HUDEP-2 (cell line): Measurements from ENCODE around the gene CA9.
A peak's percentile ranks its signal among the peaks of the same experiment; 100 is the strongest.

ENCODE experiments used
- DNase-seq, 76 experiments: peaks; one replicate each; lab custom pipeline; 2025; ENCODE audit not compliant: unreplicated experiment in 76 of 76; lab: John Stamatoyannopoulos, UW

CA9 gene

DNA sequence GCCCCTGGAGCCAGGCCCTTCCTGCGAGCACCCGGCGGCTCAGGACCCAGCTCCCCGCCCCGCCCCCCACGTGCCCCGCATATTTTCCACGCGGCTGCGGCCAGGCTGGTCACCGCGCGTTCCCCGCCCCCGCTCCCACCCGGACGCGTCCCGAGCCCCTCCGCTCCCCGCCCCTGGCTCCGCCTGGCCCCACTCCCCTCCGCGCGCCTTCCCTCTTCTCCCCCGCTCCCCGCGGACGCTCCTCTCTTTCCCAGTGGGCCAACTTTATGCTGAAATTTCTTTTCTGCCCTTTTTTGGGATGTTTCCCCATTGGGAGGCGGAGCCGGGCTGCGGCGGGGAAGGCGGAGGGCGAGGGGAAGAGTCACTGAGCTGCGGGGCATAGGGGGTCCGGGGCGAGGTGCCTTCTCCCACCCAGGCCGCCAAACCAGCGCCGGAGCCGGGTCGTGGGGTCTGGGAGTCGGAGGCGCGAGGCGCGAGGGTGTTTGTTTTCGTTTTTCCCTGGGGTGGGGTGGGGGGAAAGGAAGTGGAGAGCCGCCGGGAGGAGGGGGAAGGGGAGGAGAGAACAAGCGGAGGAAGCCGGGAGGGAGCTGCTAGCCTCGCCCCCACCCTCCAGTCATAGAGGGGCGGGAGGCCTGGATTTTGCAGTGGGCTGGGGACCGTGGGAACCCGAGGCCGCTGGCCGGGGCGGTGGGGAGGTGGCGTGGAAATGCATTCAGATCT is 17.0 kb downstream of the CA9 start:
- peak in 4 of 76 experiments; percentile 1 to 28 (median 9) for DNase-seq

DNA sequence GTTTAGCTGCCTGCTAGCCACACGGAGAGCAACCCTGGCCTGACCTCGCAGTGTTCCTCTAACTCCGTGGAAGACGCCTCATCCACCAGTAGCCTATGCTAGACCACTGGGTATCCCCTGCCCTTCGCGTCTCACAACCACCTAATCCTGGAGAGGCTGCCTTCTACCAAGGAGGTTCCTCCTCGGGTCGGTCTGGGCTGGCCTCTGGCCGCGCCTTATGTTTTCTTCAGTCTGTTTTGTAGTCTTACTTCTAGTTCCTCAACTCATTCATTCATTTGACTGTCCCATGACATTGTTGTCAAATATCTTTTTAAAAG is 17.6 kb downstream of the CA9 start:
- no peak for DNase-seq

DNA sequence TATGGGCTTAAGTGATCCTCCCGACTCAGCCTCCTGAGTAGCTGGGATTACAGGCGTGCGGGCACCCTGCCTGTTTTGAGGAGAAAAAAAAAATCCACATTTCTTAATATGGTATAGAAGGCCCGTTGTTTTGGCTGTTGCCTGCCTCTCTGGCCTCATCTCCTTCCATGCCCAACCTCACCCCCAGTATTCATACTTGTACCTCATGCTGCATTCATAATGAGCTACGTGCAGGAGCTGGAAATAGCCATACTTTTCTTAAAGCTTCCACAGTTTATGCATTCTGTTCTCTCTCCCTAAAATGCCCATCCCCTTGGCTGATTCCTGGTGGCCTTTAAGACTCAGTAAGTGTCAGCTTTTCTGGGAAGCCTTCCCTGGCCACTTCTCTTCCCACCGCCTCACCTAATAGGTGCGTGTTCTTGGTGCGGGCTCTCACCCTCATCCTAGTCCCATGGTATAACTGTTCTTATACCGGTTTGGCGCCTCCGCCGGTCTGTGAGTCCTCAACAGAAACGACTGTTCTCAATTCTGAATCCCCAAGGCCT is 18.1 kb downstream of the CA9 start:
- DNase-seq = no peak

DNA sequence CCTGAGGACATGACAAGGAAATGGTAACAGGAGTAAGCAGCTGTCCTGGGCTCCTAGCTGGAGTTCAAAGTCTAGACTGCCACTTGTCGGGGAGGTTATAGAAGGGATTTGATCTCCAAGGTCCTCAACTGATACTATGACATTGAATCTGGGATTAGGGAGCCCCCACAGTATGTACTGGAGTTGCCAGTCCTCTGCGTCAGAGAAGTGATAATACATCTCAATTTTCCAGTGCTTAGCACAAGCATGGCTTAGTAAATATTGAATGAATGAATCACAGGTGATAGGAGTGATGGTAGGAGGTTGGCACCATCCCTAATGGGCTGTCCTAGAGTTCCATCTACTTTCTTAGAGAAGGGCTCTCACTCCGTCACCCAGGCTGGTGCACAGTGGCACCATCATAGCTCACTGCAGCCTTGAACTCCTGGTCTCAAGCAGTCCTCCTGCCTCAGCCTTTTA is 22.2 kb downstream of the CA9 start:
- no peak for DNase-seq

DNA sequence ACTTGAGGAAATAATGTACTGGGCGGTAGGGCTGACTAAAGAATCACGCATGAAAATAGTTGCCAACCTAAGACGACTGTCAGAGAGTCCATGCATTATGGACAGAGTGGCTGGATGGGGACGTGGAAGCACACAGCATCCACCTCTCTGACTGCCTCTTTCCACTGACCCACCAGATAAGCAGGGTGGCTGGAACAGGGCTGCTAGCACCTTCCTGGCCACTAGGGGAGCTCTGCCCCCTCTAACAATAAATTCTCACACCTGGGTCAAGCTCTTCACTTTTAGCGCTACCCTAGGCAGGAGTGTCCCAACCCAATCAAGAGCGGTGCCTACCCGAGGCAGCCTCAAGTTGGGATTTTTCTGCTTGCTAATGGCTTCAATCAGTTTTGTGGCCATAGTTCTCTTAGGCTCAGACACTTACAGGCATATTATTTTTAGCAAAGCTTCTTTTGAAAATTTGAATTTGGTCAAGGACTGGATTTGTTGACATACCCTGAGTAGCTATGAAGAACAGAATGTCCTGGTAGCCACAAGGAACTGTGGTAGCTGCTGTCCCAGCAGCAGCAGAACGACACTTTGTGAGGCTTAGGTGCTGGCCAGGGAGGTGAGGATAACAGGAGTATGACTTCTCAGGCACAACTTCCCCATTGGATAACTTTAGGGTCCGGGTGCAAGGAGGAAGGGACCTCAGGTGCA is 22.9 kb downstream of the CA9 start:
- DNase-seq = peak in 53 of 76 experiments; percentile 3 to 62 (median 27)

DNA sequence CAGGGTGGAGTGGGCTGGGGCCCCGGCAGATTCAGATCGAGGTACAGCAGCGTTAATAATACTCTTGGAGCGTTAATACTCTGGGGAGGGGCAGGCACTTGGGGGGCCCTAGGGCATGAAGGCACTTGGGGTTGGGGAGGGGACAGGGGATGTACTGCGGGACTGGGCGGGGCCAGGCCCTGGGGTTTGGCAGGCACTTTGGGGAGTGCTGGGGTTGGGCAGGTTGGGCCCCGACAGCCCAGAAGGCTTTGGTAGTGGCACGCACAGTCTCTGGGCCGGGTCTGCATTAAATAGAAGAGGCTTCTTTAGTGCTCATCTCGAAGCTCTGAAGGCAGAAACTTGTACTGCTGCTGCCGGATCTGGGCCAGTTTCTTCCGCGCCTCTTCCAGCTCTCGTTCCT is 23.8 kb downstream of the CA9 start:
- no peak for DNase-seq

DNA sequence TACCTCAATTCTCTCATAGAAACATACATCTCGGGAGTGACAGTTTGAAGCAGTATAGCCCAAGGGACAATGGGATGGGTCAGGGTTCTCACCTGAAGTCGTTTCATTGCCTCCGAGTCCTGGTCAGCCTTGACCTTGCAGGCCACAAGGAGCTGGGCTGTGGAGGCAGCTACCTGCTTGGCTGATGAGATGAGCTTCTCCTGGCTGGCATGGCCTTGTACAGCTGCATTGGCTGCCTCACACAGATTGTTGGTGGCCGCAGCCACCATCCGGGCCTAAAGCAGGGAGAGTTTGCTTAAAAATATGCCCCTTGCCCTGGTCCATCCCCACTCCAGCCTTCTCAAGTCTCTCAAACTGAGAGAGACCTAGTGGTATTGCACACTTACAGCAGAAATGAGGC is 24.5 kb downstream of the CA9 start:
- no peak for DNase-seq

DNA sequence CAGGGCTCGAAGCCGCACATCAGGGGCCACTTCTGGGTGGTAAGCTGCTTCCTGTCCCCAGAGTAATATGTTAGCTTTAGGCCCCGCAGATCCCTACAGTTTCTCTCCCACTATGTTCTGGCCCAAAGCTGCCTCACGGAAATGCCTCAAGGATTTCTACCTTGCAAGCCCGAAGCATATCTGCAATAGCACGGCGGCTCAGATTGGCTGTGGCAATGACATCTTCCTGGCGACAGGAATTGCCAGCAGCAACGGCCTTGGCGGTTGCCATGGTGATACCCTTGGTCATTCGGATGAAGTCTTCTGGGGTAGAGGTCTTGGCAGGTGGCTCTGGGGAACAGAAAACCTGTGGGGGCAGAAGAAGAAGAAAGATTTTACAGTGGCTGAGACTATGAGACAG is 26.3 kb downstream of the CA9 start:
- no peak for DNase-seq

DNA sequence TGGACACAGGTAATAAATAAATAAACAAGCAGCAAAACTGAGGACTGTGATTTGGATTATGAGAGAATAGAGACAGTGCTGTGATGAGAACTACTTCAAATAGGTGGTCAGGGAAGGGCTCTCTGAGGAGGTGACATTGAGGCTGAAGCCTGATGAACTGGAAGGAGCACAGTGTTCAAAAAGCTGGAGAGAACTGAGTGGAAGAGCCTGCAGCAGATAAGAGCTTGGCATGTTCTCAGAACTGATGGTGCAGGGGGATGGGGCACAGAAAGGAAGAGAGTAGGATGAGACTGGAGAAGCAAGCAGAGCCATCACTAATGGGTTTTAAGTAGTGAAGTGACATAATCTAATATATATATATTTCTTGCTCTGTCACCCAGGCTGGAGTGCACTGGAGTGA is 27.2 kb downstream of the CA9 start:
- DNase-seq = no peak

DNA sequence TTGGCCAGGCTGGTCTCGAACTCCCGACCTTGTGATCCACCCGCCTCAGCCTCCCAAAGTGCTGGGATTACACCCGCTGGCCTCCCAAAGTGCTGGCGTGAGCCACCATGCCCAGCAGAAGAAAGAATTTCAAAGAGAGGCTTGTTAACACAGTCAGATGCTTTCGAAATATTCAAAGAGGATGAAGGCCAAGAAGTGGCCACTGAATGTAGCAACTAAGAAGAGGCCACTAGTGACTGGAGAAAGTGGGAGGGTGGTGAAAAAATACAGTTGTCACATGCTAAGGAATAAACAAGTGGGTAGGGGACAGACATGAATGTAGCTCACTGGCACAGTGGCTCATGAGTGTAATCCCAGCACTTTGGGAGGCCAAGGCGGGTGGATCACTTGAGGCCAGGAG is 29.0 kb downstream of the CA9 start:
- no peak for DNase-seq

DNA sequence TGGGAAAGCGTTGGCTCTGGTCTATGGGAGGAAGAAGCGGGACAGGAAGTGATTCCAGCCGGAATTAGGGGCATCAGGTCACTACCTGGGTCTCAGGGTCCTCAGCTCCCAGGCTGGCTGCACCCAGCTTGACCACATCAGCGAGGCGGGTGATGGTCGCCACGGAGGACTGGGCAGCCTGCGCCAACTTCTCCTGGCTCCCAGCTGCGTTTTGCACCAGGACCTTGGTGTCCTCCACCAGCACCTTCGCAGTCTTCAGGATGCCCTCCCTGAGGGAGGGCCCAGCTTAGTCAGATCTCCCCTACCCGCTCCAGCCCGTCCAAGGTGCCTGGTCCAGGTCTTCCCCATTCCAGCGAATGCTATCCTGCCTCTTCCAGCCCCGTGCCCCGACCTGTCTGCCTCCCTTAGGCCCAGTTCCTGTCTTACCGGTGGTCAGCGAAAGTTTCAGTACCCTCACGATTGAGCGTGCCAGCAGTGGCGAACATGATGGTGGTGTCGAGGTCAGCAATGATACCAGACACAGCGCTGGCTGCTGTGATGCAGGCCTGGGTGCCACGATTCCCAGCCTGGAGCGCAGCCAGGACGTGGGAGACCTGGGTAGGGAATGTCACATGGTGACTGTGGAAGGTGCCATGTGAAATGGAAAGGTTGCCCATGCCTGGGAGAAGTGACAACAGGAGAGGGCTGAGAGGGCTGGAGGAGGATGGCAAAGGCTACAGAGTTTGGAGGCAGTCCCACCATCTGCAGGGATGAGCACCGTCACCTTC is 30.4 kb downstream of the CA9 start:
- DNase-seq = no peak

DNA sequence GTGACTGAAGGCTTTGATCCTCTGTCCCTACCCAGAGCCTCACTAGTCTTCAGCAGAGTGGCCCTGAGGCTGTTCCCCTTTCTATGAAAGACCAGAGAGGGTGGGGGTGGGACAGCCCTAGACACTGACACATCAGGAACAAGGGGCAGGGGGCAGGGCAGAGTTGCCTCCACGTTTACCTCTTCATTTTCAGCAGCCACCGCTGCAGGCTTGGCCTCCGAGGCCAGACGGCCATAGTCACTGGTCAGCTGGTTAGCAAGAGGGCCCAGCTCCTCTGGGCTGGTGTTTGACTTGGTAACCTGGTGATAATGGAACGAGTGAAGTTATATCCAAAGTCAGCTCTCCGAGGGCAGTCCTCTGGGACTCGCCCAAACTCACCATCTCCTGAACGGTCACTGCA is 31.6 kb downstream of the CA9 start:
- no peak for DNase-seq

DNA sequence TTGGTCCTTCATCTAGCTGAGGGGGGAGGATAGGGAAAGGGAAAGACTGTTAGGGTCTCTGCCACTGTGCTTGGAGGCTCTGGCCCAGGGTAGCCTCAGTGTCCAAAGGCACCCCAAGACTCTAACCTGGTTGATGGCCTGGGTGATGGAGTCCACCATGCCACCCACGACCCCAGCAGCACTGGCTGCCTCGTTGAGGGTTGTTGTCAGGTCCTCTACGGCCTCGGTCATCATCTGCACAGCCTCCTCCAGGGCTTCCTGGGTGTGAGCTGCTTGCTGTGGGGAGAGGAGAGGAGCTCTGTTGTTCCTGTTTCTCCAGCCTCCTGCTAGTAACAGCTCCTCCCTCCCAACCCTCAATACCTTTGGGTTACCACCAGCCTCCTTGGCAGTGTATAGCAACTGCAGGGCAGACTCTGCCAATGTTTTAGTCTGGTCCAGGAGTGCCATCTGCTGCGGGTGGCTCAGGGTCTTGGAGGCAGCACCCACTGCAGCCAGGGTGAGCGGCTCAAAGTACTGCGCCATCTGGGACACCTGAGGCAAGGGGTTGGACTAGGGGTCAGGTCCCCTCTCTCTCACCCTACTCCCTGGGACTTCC is 32.2 kb downstream of the CA9 start:
- DNase-seq = no peak

DNA sequence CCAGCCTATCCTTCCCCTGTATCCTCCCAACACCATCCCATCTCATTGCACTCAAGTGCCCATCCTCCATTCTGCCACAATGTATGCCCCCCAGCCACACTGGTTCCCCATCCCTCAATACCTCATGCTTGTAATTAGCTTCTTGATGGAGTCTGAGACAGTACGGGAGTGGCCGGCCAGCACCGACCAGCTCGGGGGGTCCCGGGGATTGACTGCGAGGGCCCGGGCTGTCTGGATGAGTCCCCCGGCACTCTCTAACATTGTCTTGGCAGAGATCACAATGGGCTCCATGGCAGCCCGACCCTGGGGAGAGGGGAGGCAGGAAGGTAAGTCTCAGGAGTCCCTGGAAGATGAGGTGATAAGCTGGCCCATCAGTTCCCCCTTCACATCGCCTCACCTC is 33.2 kb downstream of the CA9 start:
- no peak for DNase-seq

DNA sequence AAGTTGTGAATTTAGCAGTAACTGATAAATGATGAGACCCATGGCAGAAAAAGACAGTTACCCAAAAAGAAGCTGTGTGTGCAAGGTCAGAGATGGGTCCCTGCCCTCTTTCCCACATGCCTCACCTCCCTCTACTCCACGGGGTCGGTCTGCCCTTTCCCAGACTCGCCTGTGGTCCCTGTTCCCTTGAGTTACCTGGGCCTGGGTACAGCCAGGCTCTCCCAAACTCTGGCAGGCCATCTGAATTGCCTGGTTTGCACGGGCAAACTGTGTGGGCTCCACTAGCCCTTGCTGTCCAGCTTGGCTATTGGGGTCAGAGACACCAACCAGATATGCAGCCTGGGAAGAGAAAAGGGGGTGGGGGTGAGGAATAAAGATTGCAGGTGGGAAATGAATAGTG is 34.4 kb downstream of the CA9 start:
- DNase-seq = no peak

DNA sequence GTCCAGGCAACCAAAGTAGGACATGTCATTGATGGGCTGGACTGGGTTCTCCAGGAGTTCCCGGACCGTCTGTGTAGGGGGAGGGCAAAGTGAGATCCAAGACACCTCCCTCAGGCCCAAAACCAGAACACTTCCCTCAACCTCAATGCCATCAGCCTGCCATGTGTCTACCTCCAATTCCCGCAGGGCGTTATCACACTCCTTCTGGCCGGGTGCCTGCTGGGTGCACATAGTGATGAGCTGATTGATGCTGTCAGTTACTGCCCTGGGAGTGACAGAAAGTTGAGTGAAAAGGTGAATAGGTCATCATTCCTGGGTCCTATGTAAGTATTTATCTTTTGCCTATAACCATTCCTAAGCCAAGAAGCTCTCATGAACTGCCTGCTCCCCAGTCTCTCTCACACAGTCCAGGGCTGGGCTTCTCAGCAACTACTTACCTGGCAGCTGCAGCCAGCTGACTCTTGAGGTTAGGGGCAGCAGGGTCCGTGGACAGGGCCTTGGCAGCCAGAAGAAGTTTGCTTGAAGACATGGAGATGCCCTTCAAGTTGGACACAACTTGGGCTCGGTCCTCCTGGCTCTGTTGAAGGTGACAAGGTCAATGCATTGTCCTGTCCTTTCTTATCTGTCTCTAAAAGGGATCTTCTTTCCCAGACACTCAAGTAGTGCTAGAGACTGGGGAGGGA is 37.2 kb downstream of the CA9 start:
- no peak for DNase-seq

DNA sequence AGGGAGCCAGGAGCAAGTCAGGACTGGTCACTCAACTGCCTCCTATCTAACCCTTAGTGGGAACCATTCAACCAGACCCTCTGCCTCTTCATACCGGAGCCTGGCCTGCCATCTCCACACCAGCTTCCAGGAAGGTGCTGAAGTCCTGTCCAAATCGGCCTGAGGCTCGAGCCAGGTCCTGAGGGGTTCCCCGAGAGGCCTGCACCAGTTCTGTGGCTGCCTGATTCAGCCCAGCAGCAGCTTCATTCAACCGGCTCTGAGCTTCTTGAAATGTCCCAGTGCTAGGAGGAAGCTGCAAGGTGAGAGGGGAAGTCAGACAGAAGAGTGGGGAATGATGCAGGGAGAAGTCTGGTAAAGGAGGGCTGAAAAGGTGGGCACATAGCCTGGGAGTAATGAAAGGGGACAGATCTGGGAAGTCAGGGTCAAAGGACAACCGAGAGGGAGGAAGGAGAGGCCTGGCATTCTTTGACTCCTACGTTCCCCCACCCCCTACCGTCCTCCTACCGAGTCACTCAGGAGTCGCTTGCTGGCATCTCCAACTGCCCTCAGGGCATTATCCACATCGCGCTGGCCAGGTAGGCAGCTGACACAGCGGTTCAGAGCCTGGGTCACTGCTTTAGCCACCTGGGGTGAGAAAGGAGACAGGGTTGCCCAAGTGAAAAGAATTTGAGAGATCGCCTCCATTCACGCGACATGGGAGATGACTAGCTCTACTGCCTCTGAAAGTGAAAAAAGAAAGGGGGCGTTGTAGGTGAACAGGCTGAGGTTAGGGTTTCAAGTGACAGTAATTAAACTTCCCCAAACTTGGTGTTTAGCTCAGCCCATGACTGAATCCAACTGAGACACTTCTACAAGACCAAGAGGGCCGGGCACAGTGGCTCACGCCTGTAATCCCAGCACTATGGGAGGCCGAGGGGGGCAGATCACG is 38.0 kb downstream of the CA9 start:
- no peak for DNase-seq

DNA sequence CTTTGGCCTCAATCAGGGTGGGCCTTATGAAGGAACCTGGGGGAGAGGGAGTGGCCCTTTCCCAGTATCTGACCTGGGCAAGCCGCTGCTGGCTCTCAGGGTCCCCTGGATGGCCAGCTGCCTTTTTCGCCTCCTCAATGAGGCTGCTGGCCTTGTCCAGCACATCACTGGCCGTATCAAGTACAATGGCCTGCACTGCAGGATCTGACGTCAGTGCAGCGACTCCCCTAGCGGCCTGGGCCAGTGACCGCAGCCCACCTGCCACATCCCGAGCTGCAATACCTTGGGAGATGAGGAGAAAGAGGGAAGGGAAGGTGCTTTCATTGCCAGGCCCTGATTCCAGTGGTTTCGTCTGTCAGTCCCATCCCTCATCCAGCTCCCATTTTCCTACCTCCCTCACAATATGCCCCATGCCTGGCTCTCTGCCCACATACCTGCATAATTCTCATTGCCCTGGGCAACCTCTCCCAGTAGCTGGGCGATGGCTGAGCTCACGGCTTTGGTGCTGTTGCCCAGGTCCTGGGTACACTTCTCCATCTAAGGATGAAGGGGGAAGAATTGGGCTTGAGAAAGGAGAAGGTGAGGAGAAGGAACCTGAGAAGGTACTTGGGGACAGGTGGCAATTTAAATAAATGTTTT is 39.2 kb downstream of the CA9 start:
- DNase-seq = no peak

DNA sequence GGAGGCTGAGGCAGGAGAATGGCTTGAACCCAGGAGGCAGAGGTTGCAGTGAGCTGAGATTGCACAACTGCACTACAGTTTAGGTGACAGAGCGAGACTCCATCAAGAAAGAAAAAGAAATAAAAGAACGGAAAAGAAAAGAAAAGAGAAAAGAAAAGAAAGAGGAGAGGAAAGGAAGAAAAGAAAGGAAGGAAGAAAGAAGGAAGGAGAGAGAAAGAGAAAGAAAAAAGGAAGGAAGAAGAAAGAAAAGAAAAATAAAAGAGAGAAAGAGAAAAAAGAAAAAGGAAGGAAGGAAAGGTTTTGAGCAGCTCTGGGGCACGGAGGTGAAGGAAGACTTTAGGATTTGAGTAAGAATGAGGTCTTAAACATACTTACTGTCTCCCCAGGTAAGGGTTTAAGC is 39.9 kb downstream of the CA9 start:
- DNase-seq = no peak
